GM18909 (cell line): ENCODE data around the gene CNTFR.

Experiments used
- ATAC-seq: cut with Tn5 transposase; IDR thresholded peaks from one replicate; pipeline ENCODE4 v1.9.1; 2021; ENCODE audit warnings: mild to moderate bottlenecking; ENCODE audit not compliant: unreplicated experiment, poor library complexity

Gene CNTFR

DNA sequence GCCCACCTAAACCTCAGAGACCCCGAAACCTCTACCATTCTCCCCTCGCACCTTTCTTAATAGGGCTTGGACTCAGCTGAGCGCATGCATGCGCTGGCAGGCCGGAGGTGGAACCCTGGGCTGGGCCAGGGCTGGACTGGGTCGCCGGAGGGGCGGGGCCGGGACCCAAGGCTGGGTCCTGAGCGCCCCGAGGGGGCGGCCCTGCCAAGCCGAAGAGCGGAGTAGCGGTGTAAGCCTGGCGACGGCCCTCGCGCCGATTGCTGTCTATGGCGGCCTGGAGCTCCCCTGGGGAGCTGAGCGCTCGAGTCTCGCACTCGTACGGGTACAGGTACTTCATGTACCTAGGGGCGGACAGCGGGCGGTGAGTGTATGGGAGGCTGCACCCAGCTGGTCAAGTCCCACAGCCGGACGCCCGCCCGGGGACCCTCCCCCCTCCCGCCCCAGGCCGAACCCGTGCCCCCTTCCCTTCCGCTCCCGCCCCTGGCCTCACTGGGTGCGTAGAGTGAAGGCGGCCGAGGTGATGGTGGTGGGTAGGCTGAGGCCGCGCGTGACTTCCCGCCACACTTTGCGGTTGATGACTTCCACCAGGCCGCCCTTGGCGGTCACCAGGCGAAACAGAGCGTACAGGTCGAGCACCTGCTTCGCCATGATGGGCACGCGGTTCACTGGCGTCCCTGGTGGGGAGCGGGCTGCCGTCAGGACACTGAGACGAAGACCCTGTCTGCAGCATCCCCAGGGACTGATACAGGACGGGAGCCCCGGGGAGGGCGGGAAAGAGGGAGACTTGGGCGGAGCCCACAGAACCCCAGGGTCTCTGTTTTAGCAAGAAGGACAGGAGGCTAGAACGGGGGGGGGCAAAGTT lies 34.1 kb upstream of the CNTFR start:
- ATAC-seq, result no peak

DNA sequence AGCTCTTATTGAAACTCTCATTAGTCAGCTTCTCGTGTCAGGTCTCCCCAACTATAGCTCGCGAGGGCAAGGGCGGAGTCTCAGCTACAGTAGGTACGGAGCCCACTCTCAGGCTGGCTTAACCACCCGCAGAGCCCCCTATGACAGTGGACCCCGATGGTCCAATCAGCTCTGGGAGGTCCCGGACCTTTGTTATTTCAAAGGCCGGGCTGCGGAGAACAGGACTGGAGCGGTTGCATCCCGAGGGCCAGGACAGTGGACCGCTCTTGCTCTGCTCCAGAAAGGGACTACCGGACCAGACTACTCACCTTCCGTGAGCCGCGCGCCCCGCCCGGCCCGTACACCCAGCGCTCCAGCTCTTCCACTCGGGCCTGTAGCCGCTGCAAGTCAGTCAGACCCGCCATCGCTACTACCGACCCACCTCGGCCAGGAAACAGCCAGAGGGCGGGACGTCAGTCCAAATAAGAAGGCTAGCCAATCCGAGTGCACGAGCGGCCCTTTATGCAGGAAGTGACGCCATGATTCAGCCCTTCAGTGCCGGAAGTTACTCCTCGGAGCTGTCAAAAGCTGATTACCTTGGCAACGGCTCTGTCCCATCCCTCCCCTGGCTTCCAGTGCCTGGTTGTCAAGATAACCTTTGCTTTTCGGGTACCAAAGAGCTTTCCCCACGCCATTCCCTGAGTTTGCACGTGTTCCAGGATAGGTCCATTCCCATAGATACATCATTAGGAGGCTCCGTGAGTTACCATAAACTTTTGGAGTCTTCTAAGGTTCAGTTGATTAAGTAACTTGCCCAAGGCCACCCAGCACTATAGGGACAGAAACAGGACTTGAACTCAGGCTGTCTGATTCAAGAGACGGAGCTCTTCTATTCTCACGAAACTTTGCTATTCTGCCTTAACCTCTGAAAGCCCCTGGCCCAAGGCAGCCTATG lies 30.8 kb upstream of the CNTFR start, which contains the start of gene DCTN3:
Gene DCTN3, minus strand, starts transcription at position 435 of the 934 bp plus-strand sequence. Its CDS starts 31 bp downstream, at position 404.
- peak; percentile 100 for ATAC-seq

DNA sequence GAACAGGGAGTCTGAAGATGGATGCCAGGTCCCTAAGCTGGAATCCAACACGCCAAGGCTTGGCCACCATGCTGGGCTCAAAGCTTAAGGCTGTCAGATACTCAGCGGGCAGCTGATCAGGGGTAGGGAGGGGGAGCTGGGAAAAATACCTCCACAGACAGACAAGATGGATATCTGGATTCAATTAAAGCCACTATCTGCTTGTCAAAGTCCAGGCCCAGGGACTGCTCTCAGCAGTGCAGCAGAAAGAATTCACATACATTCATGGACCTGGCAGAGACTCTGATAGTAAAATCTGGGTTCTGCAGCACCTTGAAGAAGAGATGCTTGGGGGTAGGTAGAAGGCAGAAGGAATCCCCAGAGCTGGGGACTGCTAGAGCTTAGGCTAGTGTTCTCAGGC lies 25.6 kb upstream of the CNTFR start:
- no peak for ATAC-seq

DNA sequence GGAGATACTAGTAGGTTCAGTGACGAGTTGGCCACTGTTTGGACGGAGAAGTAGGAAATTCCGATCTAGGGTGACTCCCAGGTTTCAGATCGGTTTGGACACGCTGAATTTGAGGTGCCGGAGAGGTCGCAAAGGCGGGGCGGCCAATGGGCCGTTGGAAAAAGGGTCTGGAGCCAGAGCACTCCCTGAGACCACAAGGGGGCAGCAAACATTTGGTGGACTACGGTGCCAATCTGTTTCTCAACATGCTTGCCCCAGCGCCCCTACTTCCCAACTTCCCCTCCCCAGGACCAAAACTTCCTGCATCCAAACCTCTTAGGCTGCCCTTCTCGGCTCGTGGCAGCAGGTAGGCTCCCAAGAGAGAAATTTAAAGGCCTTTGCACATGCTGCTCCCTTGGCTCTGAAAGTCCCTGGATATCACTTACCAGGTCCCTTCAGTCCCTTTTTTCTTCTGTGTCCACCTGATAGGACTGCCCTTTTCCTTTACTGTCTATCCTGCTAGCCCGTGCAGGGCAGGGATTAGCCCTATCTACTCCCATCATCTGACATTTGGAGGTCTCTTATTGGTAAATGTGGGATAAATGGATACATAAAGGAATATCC lies 23.4 kb upstream of the CNTFR start:
- ATAC-seq, result peak; percentile 43

DNA sequence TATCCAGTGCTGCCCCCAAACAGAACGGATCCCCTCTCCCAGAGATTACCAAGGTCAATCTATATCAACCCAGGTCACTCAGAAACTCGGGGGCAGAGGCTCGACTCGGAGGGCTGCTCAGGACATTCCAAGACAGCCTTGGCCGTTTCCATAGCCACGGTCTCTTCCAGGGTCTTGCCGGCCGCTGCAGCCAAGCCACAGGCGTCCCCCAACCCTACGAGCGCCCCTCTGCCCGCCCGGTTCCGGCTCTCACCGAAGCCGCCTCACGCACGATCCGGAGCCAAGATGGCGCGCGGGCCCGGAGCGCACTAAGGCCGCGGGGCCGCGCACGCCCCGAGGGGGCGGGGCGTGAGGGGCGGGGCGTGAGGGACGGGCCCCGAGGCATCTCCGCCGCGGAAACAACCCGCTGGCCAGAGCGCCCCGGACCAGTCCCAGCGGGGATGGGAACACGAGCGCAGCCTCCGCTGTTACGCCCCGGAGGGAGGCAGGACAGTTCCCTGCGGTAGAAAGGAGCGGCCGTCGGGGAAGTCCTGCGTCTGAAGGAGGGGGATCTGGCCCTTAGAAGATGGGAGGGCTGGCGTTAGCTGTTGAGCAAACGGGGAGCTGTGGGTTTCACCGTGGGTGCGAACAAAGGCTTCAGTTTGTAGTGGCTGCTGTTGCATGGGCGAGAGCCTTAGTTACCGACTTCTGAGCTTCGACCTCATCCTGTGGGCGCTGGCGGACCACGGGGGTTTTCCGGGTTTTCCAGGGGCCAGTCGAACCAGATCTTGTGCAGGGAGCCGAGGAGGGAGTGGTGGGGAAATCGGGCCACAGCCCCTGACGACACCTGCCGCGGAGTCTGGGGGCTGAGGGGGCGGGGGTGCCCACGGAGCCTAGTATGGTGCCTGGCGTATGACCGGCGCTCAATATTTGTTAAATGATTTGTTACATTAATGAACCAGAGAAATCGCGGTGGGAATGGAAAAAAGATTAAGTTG lies 22.6 kb upstream of the CNTFR start, which contains the start of gene RPP25L:
Gene RPP25L, minus strand, starts transcription at position 287 of the 977 bp plus-strand sequence. CDS start 801 bp downstream, outside the sequence.
- ATAC-seq, result peak; percentile 91

DNA sequence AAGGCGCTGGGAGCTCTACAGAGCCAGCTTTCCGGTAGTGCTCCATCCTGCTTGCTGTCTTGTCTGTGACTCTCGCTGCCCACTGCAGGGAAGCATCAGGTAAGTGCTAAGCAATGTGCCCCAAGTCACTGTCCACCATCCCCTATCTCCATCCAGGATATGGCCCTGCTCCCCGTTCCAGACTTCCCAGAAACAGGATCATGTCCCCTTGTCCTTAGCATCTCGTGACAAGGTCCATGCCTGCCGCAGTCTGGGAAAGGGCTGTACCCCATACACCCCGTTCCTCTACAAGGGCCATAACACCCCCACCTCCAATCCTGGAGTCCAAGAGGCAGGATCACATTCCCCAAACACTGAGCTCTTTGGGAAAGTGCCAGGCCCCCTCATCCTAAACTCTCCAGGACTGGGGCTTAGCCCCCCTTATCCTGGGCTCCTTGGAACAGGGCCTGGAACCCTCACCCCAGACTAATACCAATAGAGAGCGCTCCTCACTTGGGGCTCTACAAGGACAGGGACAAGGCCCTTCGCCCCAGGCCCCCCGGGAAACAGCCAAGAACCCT lies 21.8 kb upstream of the CNTFR start:
- no peak for ATAC-seq

DNA sequence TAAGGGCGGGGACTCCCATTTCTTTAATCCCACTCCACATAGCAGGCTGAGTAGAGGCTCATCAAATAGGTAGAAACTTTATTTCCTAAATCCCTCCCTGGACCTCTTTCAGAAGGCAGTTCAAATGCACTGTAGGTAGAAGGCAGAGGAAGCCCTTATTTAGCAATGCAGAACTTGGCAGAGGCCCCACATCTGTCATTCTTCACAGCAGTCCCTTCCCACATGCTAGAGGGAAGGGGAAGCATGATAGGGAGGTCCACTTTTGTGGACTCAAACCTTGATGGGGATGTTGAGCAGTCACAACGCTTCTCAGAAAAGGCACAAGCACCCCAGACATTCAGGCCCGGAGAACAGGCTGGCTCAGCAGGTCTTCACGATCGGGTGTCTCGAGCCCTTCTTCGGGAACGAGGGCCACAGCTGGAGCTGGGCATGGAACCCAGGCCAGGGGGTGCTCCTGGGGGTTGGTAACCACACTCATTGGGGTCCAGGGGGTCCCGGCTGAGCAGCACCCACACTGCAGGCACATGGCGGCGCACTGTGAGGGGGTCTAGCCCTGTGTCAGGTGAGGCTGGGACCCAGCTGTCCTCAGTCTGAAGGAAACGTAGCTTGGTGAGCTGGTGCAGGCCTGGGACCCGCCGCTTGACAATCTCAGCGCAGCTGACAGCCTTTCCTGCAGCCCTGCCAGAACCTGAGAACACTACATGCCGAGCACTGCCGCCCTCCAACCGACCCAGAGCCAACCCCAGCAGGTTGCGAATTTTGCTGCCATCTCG lies 21.1 kb upstream of the CNTFR start:
- ATAC-seq, result no peak

DNA sequence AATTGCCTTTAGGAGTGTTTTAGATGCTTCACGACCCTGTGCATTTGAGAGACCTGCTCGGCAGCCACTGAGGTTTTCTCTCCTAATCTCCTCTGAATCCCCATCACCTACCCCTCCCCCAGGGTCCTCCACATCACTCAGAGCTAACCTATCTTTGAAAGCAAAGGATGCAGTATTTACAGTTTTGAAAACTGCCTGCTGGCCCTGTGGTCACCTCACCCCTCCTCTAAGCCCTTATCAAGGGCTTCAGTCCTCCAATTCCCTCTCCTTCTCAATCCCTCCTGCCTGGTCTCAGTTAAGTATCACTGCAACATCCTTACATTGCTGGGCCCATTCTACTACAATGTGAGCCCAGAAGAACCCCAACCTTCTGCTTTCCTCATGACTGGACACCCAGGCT lies 17.8 kb upstream of the CNTFR start:
- ATAC-seq, result no peak

DNA sequence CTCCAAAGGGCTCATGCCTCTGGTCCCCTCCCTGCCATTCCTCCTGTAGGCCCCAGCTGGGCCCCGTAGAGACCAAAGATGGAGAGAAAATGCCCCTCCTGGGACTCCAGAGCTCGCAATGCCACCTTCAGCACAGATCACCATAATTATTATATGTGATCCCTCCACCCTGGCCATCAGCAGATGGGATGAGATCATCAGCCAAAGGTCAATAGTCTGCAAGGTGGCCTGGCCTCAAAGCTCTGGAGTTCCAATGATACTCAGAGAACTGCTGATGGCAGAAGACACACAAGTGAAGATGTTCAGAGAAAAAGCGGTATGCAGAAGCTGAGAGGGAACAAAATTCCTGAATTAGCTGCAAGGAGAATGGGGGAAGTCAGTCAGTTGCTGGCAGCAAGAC lies 17.4 kb upstream of the CNTFR start:
- ATAC-seq, result no peak

DNA sequence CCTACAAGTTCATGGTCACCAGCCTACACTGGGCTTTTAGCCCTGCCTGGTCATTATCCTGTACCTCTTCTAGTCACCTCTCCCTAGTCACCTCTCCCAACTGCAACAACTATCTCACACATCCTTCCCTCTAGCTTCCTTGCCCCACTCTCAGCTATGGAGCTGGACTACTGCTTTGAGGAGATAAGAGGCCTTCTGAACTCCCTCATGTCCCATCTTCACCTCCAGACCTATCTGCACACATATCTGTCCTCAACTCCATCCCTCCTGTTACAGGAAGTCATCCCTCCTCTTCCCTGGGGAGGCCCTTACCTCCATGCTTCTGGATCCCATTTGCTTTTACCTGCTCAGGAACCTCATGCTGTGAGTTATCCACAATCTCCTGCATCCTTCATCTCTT lies 16.7 kb upstream of the CNTFR start:
- no peak for ATAC-seq

DNA sequence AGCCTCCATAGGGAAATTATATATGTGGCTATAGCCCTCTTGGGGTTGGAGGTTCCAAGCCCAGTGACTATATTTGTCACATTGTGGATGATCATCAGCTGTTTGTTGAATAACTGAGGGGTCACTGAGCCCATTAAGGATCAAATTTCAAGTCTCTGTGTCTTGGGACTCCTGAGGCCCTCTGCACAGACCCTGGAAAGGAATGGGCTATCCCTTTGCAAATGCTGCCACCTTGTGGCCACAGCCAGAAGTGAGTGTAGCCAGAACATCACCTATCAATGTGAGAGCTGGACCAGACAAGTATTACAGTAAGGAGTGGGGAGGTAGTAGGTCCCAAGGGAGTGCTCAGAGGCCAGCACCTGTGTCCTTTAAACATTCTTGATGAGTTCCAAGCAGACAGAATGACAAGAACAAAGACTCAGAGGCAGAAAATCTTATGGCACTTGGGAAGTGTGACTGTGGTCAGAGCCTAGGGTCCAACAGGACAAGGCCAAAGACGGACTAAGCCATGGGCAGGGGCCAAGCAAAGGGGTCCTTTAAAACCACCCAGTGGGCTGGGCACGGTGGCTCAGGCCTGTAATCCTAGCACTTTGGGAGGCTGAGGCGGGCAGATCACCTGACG lies 14.2 kb upstream of the CNTFR start:
- ATAC-seq, result no peak

DNA sequence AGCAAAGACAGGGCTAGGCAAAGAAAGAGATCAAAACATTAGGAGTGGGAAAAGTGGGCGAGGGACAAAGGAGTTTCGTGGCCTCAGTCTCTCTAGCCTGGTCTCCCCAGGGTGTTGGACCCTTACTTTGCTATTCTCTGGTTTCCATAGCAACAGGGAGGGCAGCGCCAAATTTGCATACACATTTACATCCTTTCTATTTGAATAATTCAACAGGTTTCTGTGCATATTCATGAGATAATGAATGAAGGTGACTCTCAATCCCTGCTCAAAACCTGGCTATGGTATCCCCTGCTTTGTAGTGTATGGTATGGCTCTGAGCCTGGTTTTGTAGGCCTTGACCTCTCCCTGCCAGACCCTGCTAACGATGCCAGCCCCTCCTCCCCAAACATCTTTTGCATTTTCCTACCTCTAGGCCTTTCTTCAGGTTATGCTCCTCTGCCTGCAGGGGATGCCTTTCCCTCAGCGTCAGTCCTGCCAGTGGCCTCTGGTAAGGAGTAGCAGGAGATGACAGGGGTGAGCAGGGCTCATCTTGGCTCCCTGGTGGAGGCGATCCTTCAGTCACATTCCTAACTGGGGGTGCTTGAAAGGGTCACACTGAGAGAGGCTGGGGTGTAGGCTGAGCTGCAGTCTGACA lies 12.5 kb upstream of the CNTFR start:
- ATAC-seq, result no peak

DNA sequence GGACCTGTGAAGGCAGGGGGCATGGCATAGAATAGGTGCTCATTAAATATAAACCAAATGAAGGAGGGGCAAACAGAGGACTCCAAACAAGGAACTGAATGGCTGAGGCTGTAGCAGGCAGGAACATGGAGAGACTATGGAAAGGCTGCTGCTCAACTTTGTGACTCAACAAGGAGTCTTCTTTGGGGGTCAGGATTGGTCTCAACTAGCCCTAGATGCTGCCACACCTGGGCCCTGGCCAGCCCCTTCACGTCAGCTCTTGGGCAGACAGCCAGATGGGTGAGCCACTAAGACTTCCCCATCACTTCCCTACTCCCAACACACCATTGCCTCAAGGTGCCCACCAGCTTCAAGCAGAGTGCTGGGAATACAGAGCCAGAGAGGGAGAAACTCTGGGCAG lies 11.4 kb upstream of the CNTFR start:
- no peak for ATAC-seq

DNA sequence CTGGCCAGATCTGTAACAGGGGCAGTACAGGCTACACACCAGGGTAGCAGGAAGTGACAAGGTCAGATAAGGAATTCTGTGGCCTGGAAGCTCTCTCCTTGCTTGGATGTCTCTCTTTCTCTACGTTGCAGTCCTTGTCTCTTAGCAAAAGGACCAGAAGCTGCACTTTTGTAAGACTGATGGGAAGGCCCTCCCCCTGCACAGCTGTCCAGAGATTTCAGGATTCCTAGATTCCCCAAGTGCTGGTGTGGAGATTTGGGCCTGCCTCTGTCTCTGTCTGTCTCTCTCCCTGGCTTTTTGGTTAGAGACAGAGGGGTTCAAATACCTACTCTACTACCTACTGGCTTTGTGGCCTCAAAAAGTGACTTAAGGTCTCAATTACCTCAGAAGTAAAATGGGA lies 10.0 kb upstream of the CNTFR start:
- ATAC-seq, result no peak

DNA sequence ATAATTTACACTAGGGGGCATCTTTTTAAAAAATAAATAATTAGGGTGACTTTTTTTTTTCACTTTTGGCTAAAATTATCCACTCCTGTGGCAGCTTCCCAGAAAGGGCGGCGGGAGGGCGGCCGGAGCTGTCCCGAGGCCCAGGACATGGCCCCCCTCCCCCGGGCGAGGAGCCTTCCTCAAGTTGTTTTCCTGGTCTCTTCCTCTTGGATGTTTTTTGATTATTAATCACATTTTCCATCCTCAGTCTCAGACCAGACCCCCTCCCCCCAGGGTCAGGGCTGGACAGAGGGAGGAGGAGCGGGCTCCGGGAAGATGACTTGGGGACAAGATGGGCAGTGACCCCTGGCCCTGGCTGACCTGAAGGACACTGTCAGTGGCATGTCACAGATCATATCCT lies 4.7 kb upstream of the CNTFR start:
- ATAC-seq, result no peak

DNA sequence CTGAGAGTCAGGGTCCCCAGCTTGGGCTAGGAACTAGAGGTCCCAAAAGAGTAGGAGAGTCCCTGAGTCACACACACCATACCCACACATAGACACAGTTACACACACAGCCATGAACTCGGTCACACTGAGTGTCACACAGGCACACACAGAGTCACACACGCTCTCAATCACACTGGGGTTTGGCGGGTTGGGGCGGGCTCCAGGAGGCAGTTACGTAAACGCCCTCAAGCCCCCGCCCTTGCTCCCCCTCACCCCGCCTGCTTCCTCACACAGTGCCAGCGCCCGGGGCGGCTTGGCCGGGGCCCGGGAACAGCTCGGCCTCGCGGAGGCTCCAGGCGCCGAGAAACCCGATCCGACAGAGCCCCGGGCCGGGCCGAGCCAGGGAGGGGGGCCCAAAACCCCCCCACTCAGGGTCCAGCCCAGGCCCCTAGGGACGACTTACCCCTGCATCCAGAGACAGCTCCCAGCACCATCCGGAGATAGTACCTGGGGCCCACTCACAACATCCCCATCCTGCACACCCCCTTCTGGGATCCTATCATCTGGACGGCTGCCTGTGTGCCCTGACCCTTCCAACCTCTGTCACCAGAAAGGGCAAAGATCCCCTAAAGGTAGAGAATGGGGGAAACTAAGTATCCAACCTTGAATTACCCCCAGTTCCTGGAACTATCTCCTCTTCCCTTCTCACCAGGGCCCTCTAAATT lies 3.5 kb upstream of the CNTFR start:
- ATAC-seq, result no peak
